ENCODE measurements around the gene CDPF1. TPM values are rescaled to one million over a fixed set of nuclear protein-coding genes. Genes with fewer than 3 reads are reported as not detected.

Gene CDPF1
- total RNA-seq, 6 experiments from 2014 or later, result 1.8 to 7.1 (median 3.3) TPM

DNA sequence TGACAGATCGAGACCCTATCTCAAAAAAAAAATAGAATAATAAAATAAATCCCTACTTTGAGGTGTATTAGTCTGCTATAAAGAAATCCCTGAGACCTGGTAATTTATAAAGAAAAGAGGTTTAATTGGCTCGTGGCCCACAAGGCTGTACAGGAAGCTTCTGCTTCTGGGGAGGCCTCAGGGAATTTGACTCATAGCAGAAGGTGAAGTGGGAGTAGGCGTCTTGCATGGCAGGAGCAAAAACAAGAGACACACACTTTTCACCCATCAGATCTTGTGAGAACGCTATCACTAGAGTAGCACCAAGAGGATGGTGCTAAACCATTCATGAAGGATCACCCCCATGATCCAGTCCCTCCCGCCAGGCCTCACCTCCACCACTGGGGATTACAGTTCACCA, 29.2 kb downstream of the CDPF1 start:
- DNase-seq (no peak), ATAC-seq (no peak)
- Histone ChIP-seq H3K4me1 (peaks cover 0 to 12% (median 0%) of the 10 kb centered on the region in 4 donors), H3K36me3 (peaks cover 0 to 75% (median 46%) of the 10 kb centered on the region in 4 donors), H3K27me3 (no peaks in the 10 kb centered on the region), H3K27ac (no peak overlapping the region), H3K9me3 (no peaks in the 10 kb centered on the region), H3K4me3 (no peak overlapping the region)
- intact Hi-C loops (cut with DNase I), result no loop called here
- TF ChIP-seq, protein P1, sequence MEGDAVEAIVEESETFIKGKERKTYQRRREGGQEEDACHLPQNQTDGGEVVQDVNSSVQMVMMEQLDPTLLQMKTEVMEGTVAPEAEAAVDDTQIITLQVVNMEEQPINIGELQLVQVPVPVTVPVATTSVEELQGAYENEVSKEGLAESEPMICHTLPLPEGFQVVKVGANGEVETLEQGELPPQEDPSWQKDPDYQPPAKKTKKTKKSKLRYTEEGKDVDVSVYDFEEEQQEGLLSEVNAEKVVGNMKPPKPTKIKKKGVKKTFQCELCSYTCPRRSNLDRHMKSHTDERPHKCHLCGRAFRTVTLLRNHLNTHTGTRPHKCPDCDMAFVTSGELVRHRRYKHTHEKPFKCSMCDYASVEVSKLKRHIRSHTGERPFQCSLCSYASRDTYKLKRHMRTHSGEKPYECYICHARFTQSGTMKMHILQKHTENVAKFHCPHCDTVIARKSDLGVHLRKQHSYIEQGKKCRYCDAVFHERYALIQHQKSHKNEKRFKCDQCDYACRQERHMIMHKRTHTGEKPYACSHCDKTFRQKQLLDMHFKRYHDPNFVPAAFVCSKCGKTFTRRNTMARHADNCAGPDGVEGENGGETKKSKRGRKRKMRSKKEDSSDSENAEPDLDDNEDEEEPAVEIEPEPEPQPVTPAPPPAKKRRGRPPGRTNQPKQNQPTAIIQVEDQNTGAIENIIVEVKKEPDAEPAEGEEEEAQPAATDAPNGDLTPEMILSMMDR (IDR thresholded peaks at IDR 0.05), result no peak
- no peak for TF ChIP-seq POLR2A (IDR thresholded peaks at IDR 0.05)
- WGBS (ENCODE audit: insufficient coverage, low coverage, low lambda C conversion rate, missing lambda C conversion rate), result 94% methylated on average over 4 of the region's 5 CpGs

- no peaks in the 10 kb centered on the region for H3K9me3 ChIP-seq
- DNase-seq (peak in 1 of 3 donors; percentile 44), ATAC-seq (peak in 2 of 4 donors; percentile 7 to 12)
- H3K36me3 ChIP-seq, result peaks cover 0 to 85% (median 52%) of the 10 kb centered on the region in 4 donors
- peaks cover 0 to 12% (median 0%) of the 10 kb centered on the region in 4 donors for H3K4me1 ChIP-seq
- TF ChIP-seq, protein P1 (IDR thresholded peaks at IDR 0.05), result no peak
- no peak for TF ChIP-seq POLR2A (IDR thresholded peaks at IDR 0.05)
- H3K27me3 ChIP-seq, result no peaks in the 10 kb centered on the region
- H3K27ac ChIP-seq, result no peak overlapping the region
- 56% methylated on average over 10 of the region's 10 CpGs for WGBS (ENCODE audit: insufficient coverage, low coverage, low lambda C conversion rate, missing lambda C conversion rate)
- H3K4me3 ChIP-seq, result no peak overlapping the region
- intact Hi-C loops (cut with DNase I), result no loop called here
Observed at GRCh38 chr22:46219636-46220035, 30.5 kb downstream of the CDPF1 start.

DNA sequence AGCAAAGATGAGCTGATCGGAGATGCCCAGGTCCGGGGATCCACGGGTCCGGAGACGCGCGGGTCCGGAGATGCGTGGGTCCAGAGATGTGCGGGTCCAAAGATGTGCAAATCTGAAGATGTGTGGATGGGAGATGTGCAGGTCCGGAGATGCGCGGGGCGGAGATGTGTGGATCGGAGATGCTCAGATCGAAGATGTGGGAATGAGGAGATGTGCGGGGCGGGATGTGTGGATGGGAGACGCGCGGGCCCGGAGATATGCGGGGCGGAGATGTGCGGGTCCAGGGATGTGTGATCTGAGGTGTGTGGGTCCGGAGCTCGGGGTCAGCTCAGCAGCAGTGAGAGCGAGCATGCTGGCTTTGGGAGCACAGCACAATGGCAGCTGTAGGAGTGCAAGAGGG, 35.5 kb downstream of the CDPF1 start:
- no peaks in the 10 kb centered on the region for H3K4me1 ChIP-seq
- no peak overlapping the region for H3K4me3 ChIP-seq
- WGBS (ENCODE audit: insufficient coverage, low coverage, low lambda C conversion rate, missing lambda C conversion rate), result 99% methylated on average over 11 of the region's 28 CpGs
- intact Hi-C loops (cut with DNase I), result no loop called here
- DNase-seq, result no peak
- no peaks in the 10 kb centered on the region for H3K9me3 ChIP-seq
- no peaks in the 10 kb centered on the region for H3K27me3 ChIP-seq
- TF ChIP-seq POLR2A (IDR thresholded peaks at IDR 0.05), result no peak
- TF ChIP-seq, protein P1 (IDR thresholded peaks at IDR 0.05), result no peak
- H3K36me3 ChIP-seq, result peaks cover 0 to 94% (median 50%) of the 10 kb centered on the region in 4 donors
- no peak for ATAC-seq
- H3K27ac ChIP-seq, result no peak overlapping the region

DNA sequence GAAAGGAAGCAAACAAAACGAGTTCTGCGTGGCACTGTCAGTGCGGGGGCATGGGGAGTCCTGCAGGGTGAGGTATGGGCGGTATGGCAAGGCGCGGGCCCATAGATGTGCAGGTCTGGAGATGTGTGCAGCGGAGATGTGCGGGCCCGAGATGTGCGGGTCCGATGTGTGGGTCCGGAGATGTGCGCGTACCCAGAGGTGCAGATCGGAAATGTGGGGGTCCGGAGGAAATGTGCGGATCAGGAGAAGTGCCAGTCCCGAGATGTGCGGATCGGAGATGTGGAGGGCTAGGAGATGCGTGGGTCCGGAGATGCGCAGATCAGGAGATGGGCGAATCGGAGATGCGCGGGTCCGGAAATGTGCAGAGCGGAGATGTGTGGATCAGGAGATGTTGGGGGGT, 35.9 kb downstream of the CDPF1 start:
- Histone ChIP-seq H3K27me3 (no peaks in the 10 kb centered on the region), H3K4me3 (no peak overlapping the region), H3K4me1 (no peaks in the 10 kb centered on the region), H3K27ac (no peak overlapping the region), H3K36me3 (peaks cover 0 to 94% (median 51%) of the 10 kb centered on the region in 4 donors), H3K9me3 (no peaks in the 10 kb centered on the region)
- ATAC-seq (peak in 1 of 4 donors; percentile 6), DNase-seq (no peak)
- TF ChIP-seq POLR2A (IDR thresholded peaks at IDR 0.05), result no peak
- TF ChIP-seq, protein P1 (IDR thresholded peaks at IDR 0.05), result no peak
- 94% methylated on average over 28 of the region's 29 CpGs for WGBS (ENCODE audit: insufficient coverage, low coverage, low lambda C conversion rate, missing lambda C conversion rate)
- intact Hi-C loops (cut with DNase I), result no loop called here

- intact Hi-C loops (cut with DNase I), result no loop called here
- Histone ChIP-seq H3K4me3 (no peak overlapping the region), H3K9me3 (no peaks in the 10 kb centered on the region), H3K27ac (no peak overlapping the region), H3K27me3 (no peaks in the 10 kb centered on the region), H3K36me3 (peaks cover 0 to 91% (median 44%) of the 10 kb centered on the region in 4 donors), H3K4me1 (no peaks in the 10 kb centered on the region)
- ATAC-seq (no peak), DNase-seq (no peak)
- TF ChIP-seq, protein P1 (IDR thresholded peaks at IDR 0.05), result no peak
- TF ChIP-seq POLR2A (IDR thresholded peaks at IDR 0.05), result no peak
- 86% methylated on average over 3 of the region's 4 CpGs for WGBS (ENCODE audit: insufficient coverage, low coverage, low lambda C conversion rate, missing lambda C conversion rate)
Observed at GRCh38 chr22:46213052-46213451, 37.0 kb downstream of the CDPF1 start.
